Spleen (tissue), 11 donors: ENCODE measurements around the gene CLASP1. TPM values are rescaled to one million over a fixed set of nuclear protein-coding genes. Genes with fewer than 3 reads are reported as not detected.

Source experiments
- DNase-seq: peaks from one replicate; pipeline ENCODE4 v3.0.0-alpha.2; 2020
- H3K27ac ChIP-seq, 8 donors: fragments of 200-600 bp; sonication (generic) in 7 of 8; 1 replicate in 4 of 8; 2 replicates in 4 of 8; pipeline versions ENCODE4 v1.5.0 to v1.8.0; 2016 to 2021; ENCODE audit warnings: inconsistent platforms in 4 of 8, mild to moderate bottlenecking in 4 of 8, moderate library complexity in 1 of 8
- H3K27me3 ChIP-seq, 7 donors: fragments of 200-600 bp; sonication (generic) in 6 of 7; replicated peaks in 1 of 7; 1 replicate in 4 of 7; 2 replicates in 3 of 7; pipeline versions ENCODE4 v1.5.0 to v1.8.0; 2016 to 2021; ENCODE audit warnings: inconsistent platforms in 3 of 7, mild to moderate bottlenecking in 1 of 7
- H3K36me3 ChIP-seq, 6 donors: fragments of 200-600 bp; sonication (generic) in 5 of 6; 1 replicate in 4 of 6; 2 replicates in 2 of 6; pipeline versions ENCODE4 v1.5.0 to v1.8.0; 2016 to 2021; ENCODE audit warnings: inconsistent platforms in 2 of 6
- H3K4me1 ChIP-seq, 6 donors: fragments of 200-600 bp; sonication (generic) in 5 of 6; 1 replicate in 3 of 6; 2 replicates in 3 of 6; pipeline versions ENCODE4 v1.5.0 to v1.8.0; 2016 to 2021; ENCODE audit warnings: inconsistent platforms in 3 of 6
- H3K4me3 ChIP-seq, 8 donors: fragments of 200-600 bp; sonication (generic) in 7 of 8; 1 replicate in 4 of 8; 2 replicates in 4 of 8; pipeline versions ENCODE4 v1.5.0 to v1.8.0; 2016 to 2021; ENCODE audit warnings: inconsistent platforms in 4 of 8, mild to moderate bottlenecking in 4 of 8, moderate library complexity in 2 of 8
- H3K9me3 ChIP-seq, 8 donors: fragments of 200-600 bp; sonication (generic) in 7 of 8; 1 replicate in 4 of 8; 2 replicates in 4 of 8; pipeline versions ENCODE4 v1.5.0 to v1.8.0; 2016 to 2021; ENCODE audit warnings: inconsistent platforms in 4 of 8
- POLR2A ChIP-seq, 3 donors: fragments of 450-650 bp; IDR thresholded peaks; one replicate each; pipeline ENCODE4 v1.5.1; 2017; ENCODE audit warnings: antibody characterized with exemption in 3 of 3, mild to moderate bottlenecking in 1 of 3
- POLR2AphosphoS5 ChIP-seq, 3 donors: sonication (generic); formaldehyde crosslinking; IDR thresholded peaks; one replicate each; pipeline ENCODE4 v1.5.1; 2017; ENCODE audit warnings: antibody characterized with exemption in 3 of 3
- WGBS, 5 donors: extraction: QIAGEN DNeasy Blood & Tissue Kit in 3 of 5; methylation state at CpG; one replicate each; pipeline versions ENCODE4 v1.1.5 to v1.1.7; 2013 to 2018; 5-methylcytosine and 5-hydroxymethylcytosine counted together
- intact Hi-C: fragments of 100-400 bp; cut with DNase I; formaldehyde crosslinking; loops from one replicate; pipeline ENCODE4 v1.15.0; 2023; ENCODE audit warnings: low total_unique reads
- polyA plus RNA-seq, 3 donors: library from polyadenylated mRNA; stranded (reverse); fragments of 200-250 nt; gene quantifications; one replicate each; pipeline ENCODE4 v1.2.1, GENCODE V29; 2013
- total RNA-seq, 7 donors: library from RNA; depleted of rRNA in 3 of 7; stranded (reverse); fragments of >200 nt in 3 of 7; fragmentation: NEBNext Ultra II Directional in 4 of 7; extraction: Animal tissue kit (Norgen Biotek cat#: 25700) in 4 of 7; gene quantifications; one replicate each; pipeline versions ENCODE4 v1.1.0 to v1.2.1, GENCODE V29; 2016 to 2021
- TF ChIP-seq, protein P1 (sequence below), 11 experiments: fragments of 200-600 bp in 7 of 11; fragments of 450-650 bp in 4 of 11; sonication (generic) in 4 of 11; IDR thresholded peaks in 8 of 11; conservative IDR thresholded peaks in 3 of 11; 1 replicate in 7 of 11; 2 replicates in 4 of 11; pipeline versions ENCODE4 v1.4.0 to v1.8.0; 2016 to 2021; ENCODE audit warnings: antibody characterized with exemption in 11 of 11, inconsistent platforms in 4 of 11, mild to moderate bottlenecking in 1 of 11
- donor health status: healthy with polysubstance abuse.
- donor health status: DM: no; HTN: no; CAD: no; lungs with moderate emphysema.
- donor health status: DM: no; HTN: no; CAD: no.
- donor health status: Bipolar disorder and iron deficiency.
- donor health status: healthy.
- donor health status: DM: no; HTN: no; CAD: no.
- donor health status: DM: yes; HTN: yes; CAD: no.

CLASP1 gene
- total and polyA plus RNA-seq, 10 donors, result 4.0 to 103 (median 71.7) TPM

- Histone ChIP-seq H3K4me1 (peaks cover 0 to 30% (median 2%) of the 10 kb centered on the region in 6 donors), H3K4me3 (no peak overlapping the region), H3K9me3 (no peaks in the 10 kb centered on the region), H3K27me3 (no peaks in the 10 kb centered on the region), H3K36me3 (peaks cover 0 to 23% (median 0%) of the 10 kb centered on the region in 6 donors), H3K27ac (no peak overlapping the region)
- no peak for DNase-seq
- WGBS, 5 donors, result 95 to 99% (median 97%) methylated on average over 4 of the region's 4 CpGs
- TF ChIP-seq POLR2A (IDR thresholded peaks at IDR 0.05) (no peak), POLR2AphosphoS5 (IDR thresholded peaks at IDR 0.05) (no peak)
- TF ChIP-seq, protein P1, sequence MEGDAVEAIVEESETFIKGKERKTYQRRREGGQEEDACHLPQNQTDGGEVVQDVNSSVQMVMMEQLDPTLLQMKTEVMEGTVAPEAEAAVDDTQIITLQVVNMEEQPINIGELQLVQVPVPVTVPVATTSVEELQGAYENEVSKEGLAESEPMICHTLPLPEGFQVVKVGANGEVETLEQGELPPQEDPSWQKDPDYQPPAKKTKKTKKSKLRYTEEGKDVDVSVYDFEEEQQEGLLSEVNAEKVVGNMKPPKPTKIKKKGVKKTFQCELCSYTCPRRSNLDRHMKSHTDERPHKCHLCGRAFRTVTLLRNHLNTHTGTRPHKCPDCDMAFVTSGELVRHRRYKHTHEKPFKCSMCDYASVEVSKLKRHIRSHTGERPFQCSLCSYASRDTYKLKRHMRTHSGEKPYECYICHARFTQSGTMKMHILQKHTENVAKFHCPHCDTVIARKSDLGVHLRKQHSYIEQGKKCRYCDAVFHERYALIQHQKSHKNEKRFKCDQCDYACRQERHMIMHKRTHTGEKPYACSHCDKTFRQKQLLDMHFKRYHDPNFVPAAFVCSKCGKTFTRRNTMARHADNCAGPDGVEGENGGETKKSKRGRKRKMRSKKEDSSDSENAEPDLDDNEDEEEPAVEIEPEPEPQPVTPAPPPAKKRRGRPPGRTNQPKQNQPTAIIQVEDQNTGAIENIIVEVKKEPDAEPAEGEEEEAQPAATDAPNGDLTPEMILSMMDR (IDR thresholded peaks at IDR 0.05 in 8 of 11, conservative IDR thresholded peaks at IDR 0.05 in 3 of 11), result no peak
- intact Hi-C loops, result no loop called here
Observed at GRCh38 chr2:121584741-121585140, 64.5 kb downstream of the CLASP1 start.

DNA sequence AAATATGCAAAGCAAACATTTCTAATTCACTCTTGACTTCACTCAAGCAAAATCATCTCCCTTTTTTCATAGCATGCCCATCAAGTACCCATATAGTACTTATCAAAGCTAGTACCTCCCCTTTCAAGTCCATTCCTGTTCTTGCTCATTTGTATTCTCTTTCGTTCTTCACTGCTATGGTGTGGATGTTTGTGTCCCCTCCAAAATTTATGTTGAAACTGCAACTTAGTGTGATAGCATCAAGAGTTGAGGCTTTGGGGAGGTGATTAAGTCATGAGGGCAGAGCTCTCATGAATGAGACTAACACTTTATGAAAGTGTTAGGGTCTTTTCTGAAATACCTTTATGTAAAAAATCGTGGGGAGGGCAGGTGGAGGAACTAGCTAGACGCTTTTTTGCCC lies 65.7 kb downstream of the CLASP1 start:
- no peak for TF ChIP-seq POLR2A (IDR thresholded peaks at IDR 0.05)
- TF ChIP-seq POLR2AphosphoS5 (IDR thresholded peaks at IDR 0.05), result no peak
- TF ChIP-seq, protein P1 (IDR thresholded peaks at IDR 0.05 in 8 of 11, conservative IDR thresholded peaks at IDR 0.05 in 3 of 11), result no peak
- Histone ChIP-seq H3K36me3 (peaks cover 0 to 11% (median 0%) of the 10 kb centered on the region in 6 donors), H3K9me3 (no peaks in the 10 kb centered on the region), H3K27ac (no peak overlapping the region), H3K4me3 (no peak overlapping the region), H3K27me3 (no peaks in the 10 kb centered on the region), H3K4me1 (peaks cover 0 to 39% (median 2%) of the 10 kb centered on the region in 6 donors)
- 79 to 88% (median 85%) methylated on average over 3 of the region's 3 CpGs for WGBS, 5 donors
- DNase-seq, result no peak
- intact Hi-C loops, result no loop called here

- TF ChIP-seq, protein P1 (IDR thresholded peaks at IDR 0.05 in 8 of 11, conservative IDR thresholded peaks at IDR 0.05 in 3 of 11), result no peak
- Histone ChIP-seq H3K27me3 (no peaks in the 10 kb centered on the region), H3K4me3 (no peak overlapping the region), H3K4me1 (peaks cover 0 to 51% (median 10%) of the 10 kb centered on the region in 6 donors), H3K27ac (no peak overlapping the region), H3K36me3 (peaks cover 0 to 4% (median 0%) of the 10 kb centered on the region in 6 donors), H3K9me3 (no peaks in the 10 kb centered on the region)
- no peak for DNase-seq
- intact Hi-C loops, result no loop called here
Observed at GRCh38 chr2:121582272-121582671, 67.0 kb downstream of the CLASP1 start.

DNA sequence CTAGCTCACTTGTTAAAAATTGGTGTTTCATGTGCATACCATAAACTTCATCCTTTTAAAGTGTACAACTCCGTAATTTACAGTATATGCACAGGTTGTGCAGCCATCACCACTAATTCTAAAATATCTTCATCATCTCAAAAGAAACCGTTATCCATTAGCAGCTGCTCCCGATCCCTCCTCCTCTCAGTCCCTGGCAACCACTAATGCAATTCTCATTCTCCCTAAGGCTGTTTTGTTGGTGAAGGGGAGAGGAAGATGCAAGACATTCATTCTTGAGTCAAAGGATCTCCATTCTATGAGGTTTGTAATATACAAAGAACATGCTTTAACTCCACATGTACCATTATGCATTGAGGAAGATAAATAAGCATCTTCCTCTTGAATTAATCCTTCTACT lies 70.0 kb downstream of the CLASP1 start:
- 92 to 95% (median 94%) methylated on average over 3 of the region's 3 CpGs for WGBS, 5 donors
- Histone ChIP-seq H3K27ac (no peak overlapping the region), H3K4me3 (no peak overlapping the region), H3K36me3 (no peaks in the 10 kb centered on the region), H3K27me3 (no peaks in the 10 kb centered on the region), H3K4me1 (peaks cover 0 to 56% (median 10%) of the 10 kb centered on the region in 6 donors), H3K9me3 (no peaks in the 10 kb centered on the region)
- intact Hi-C loops, result no loop called here
- DNase-seq, result no peak
- no peak for TF ChIP-seq POLR2A (IDR thresholded peaks at IDR 0.05)
- TF ChIP-seq, protein P1 (IDR thresholded peaks at IDR 0.05 in 8 of 11, conservative IDR thresholded peaks at IDR 0.05 in 3 of 11), result no peak
